HG02571 (cell line): ENCODE results near the gene SETD2.
"Not testable (repeated sequence)": the region's sequence is repeated elsewhere in the genome, so short reads cannot be mapped to it uniquely, and the experiment has no call there.

Experiments used
- ATAC-seq: cut with Tn5 transposase; IDR thresholded peaks from one replicate; pipeline ENCODE4 v1.9.1; 2021; ENCODE audit warnings: mild to moderate bottlenecking, moderate library complexity; ENCODE audit not compliant: unreplicated experiment

Gene SETD2

DNA sequence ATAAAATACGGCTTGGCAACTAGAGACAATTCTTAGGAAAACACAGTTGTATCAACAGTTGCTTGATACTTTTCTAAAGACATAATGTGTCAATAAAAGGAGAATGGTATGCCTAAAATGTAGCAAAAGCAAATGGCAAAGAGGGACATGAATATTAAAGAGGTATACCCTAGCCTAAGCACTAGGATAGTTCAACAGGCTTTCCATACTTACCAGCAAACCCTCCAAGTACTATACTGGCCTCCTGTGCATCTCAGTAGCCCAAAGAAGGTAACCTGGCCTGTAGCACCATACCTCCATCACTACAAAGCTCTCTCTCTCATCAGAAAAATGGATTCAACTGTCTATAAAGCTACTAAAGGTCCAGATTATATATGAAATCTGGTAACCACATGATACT, 7.5 kb downstream of the SETD2 start:
- no peak for ATAC-seq

- no peak for ATAC-seq
These were observed 11.3 kb downstream of the SETD2 start for GRCh38 chr3:47152578-47152977.

DNA sequence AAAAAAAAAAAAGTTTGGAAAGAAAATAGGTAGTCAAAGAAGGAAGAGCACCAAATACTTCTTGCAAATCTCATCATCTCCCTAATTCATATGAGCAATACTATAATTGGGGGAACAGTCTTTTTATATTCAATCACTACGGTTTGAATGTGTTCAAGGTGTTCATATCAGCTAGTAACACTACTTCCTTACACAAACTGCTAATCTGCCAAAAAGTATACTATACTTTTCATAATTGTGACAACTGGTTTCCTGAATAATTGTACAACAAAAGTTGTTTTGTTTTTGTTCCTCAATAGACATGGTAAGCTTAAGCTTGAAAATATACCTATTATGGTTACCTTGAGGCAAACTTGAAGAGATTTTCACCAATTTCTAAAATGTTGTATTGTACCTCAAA, 12.1 kb downstream of the SETD2 start:
- no peak for ATAC-seq

GRCh38 chr3:47149339-47149933, 14.5 kb downstream of the SETD2 start:
- ATAC-seq, result no peak

DNA sequence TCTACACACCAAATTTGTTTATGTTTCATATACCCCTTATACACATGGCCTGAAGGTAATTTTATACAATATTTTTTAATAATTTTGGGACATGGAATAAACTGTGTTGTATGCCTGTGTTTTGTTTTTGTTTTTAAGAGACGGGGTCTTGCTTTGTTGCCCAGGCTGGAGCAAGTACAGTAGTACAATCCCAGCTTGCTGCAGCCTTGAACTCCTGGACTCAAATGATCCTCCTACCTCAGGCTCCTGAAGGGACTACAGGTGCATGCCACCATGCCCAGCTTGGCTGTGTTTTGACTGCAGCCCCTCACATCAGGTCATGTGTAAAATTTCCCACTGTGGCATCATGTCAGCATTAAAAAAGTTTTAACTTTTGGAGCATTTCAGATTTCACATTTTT, 18.6 kb downstream of the SETD2 start:
- no peak for ATAC-seq

- ATAC-seq, result no peak
These were observed 20.8 kb downstream of the SETD2 start for GRCh38 chr3:47143068-47143467.

DNA sequence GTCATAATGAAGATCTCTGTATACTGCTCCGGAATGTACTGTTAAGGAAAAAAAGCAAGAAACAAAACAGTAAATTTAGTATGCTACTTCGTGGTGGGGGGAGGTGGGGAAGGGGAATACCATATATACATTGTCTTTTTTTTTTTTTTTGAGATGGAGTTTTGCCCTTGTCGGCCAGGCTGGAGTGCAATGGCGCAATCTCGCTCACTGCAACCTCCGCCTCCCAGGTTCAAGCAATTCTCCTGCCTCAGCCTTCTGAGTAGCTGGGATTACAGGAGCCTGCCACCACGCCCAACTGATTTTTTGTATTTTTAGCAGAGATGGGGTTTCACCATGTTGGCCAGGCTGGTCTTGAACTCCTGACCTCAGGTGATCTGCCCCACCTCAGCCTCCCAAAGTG, 21.4 kb downstream of the SETD2 start:
- ATAC-seq, result not testable (repeated sequence)

- peak; percentile 83 for ATAC-seq
These were observed 22.9 kb downstream of the SETD2 start for GRCh38 chr3:47140973-47141461.

DNA sequence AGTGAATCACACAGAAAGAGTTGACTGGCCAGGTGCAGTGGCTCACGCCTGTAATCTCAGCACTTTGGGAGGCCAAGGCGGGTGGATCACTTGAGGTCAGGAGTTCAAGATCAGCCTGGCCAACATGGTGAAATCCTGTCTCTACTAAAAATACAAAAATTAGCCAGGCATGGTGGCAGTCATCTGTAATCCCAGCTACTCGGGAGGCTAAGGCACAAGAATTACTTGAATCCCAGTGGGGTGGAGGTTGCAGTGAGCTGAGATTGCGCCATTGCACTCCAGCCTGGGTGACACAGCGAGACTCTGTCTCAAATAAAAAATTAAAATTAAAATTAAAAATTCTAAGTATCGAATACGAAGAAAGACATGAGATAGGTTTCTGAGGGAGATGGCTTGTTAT, 23.4 kb downstream of the SETD2 start:
- not testable (repeated sequence) for ATAC-seq

DNA sequence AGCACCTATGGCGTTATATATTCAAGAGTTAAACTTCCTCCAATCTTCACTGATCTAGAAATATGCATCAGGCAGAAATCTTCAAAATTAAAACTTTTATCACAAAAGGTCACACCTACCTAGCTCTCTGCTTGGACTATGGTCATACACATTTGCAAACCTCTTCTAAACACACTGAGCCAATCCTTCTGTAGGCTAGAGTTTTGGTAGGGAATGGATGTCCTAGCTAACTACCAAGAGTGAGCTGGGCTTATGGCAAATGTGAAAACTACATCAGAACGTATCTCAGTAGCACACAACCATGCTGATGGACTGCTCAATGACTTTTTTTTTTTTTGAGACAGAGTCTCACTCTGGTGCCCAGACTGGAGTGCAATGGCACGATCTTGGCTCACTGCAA, 29.6 kb downstream of the SETD2 start:
- ATAC-seq, result no peak

DNA sequence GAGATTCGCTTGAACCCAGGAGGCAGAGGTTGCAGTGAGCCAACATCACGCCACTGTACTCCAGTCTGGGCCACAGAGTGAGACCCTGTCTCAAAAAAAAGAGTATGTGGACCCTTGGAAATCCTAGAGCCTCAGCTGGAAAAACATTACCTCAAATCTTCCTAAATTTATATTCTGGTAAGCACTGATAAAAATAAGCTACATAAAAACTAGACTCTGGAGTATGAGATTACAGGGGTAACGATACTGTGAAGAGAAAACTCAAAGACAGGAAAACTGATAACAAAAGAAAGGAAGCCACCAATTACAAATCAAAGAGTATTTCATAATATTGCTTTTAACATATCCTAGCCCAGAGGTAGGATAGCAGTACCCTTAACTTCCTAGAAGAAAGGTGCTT, 30.3 kb downstream of the SETD2 start:
- no peak for ATAC-seq

DNA sequence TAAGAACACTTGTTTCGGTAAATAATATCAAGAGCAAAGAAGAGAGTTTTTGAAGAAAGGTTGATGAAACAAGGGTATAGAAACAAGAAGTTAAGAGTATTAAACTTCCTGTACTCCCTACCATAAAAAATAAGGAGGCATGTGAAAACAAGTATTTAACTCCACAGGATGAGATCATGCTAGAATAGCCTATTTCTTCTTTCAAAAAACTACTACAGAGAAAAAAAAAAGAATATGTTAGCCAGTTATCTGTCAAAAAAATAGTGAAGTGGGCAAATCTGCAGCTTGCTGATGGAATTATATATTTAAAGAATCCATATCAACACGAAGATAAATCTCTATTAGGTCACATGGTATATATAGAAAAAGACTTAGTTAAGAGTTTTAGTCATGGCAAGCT, 33.4 kb downstream of the SETD2 start:
- no peak for ATAC-seq

- ATAC-seq, result no peak
These were observed 35.8 kb downstream of the SETD2 start for GRCh38 chr3:47128137-47128536.

GRCh38 chr3:47123857-47124256, 40.1 kb downstream of the SETD2 start:
- no peak for ATAC-seq

DNA sequence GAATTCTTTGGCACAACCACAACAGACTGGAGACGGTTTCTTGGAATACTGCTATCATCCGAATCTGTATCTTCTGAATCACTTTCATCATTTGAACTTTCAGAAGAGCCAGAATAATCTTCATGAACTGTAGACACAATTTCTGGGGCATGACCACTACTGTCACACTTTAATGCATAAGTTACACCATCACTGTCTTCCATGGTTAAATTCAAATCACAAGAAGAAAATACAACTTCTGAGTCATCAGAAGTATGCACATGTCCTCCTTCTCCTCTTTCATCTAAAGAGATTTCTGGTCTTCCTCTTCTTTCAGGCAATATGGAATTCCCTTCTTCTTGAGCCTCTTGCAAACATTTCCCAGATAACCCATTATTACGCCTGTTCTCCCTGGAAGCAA, 42.5 kb downstream of the SETD2 start:
- no peak for ATAC-seq

DNA sequence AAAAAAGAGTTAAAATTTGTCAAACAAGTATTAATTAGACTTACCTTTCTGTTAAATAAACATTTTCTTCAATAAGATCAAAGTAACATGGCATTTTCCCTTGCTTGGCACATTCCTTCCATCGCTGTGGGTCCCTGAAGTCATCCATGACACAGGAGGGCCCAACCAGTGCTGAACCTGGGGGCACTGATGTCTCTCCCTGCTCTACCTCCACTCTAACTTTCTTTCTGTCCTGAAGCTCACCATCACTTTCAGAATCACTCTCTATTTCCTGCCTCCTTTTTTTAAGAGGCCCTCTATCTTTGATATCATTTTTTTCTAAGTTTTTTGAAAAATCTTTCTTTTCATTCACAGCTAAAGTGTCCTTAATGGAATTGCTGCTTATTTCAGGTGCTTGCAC, 43.8 kb downstream of the SETD2 start:
- ATAC-seq, result no peak

- ATAC-seq, result not testable (repeated sequence)
These were observed 44.5 kb downstream of the SETD2 start for GRCh38 chr3:47119387-47119786.

- no peak for ATAC-seq
These were observed 46.0 kb downstream of the SETD2 start for GRCh38 chr3:47117807-47118364.

DNA sequence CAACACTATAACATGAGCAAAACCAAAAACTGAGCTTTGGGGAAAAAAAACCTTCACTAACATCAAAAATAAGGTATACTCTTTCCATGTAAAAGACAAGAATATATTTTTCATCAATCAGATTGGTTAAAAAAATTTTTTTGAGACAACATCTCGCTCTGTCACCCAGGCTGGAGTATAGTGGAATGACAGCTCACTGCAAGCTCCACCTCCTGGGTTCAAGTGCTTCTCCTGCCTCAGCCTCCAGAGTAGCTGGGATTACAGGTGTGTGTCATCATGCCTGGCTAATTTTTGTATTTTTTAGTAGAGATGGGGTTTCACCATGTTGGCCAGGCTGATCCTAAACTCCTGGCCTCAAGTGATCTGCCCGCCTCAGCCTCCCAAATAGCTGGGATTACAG, 48.4 kb downstream of the SETD2 start:
- ATAC-seq, result not testable (repeated sequence)

- no peak for ATAC-seq
These were observed 50.1 kb downstream of the SETD2 start for GRCh38 chr3:47113669-47114365.

GRCh38 chr3:47112997-47113396, 50.9 kb downstream of the SETD2 start:
- no peak for ATAC-seq

- ATAC-seq, result no peak
These were observed 54.5 kb downstream of the SETD2 start for GRCh38 chr3:47109393-47109792.
